C4-2B (cell line): ENCODE measurements around the gene LHFPL6.

Experiments used
- CTCF ChIP-seq: fragments of 450-650 bp; conservative IDR thresholded peaks from 2 replicates; pipeline ENCODE4 v1.5.1; 2017; ENCODE audit warnings: mild to moderate bottlenecking
- ZFX ChIP-seq: fragments of 450-650 bp; IDR thresholded peaks from 2 replicates; pipeline ENCODE4 v1.6.1; 2017

DNA sequence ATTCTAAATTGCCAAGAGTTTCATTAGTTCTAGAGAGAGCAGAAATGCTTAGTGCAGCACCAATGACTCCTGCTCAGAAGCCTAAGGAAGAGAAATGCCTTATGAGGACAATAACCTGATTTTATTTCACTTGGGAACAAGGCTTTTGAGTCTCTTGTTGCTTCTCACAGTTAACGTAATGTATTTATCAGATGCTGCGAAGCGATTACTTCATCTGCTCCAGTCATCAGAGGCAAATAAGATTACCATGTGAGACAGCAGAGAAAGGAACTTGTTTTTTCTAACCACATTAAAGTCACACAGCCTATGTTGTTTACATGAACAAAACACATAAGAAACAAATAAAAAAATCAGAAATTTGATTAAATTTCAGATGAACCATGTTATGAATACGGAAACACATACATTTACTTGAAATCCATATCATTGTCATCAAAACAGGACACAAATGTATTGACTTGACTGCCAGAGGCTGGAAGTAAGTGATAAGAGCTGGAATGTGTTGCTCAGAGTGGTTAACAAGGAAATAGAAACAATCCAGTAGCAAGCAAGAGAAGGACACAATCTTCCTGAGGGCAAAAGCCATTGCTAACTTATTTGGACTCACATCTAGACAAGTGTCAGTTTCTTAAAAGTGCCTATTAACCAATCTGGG lies 147.3 kb downstream of the LHFPL6 start:
- no peak for TF ChIP-seq CTCF
- no peak for TF ChIP-seq ZFX
